Measurements from ENCODE around the gene PIKFYVE. TPM values are rescaled to one million over a fixed set of nuclear protein-coding genes. Genes with fewer than 3 reads are reported as not detected.

The PIKFYVE gene
- polyA plus RNA-seq, 1 donor (not counting 4 experiments of a cell fraction or from before 2014, with no cell fraction given) = 18.4 TPM

- H3K36me3 ChIP-seq (ENCODE audit: control insufficient read depth in 2 of 2, extremely low read depth in 1 of 2, insufficient read depth in 2 of 2, low read length in 2 of 2) = peaks cover 0 to 8% of the 10 kb centered on the region in 2 experiments
- no peak for TF ChIP-seq EZH2 (IDR thresholded peaks at IDR 0.05; ENCODE audit: low read length)
- no peak for TF ChIP-seq CTCF (optimal IDR thresholded peaks at IDR 0.05 in 1 of 3, IDR thresholded peaks at IDR 0.05 in 1 of 3, conservative IDR thresholded peaks at IDR 0.05 in 1 of 3; ENCODE audit: extremely low read depth in 1 of 3, insufficient read depth in 2 of 3, low read length in 3 of 3)
- dilution Hi-C loops (cut with MboI; ENCODE audit: extremely low pct_ligation_motif_present, low sequenced_read_pairs) = no loop called here
These were observed 45.3 kb downstream of the PIKFYVE start for GRCh38 chr2:208311321-208311720.

GRCh38 chr2:208311954-208312353, 45.9 kb downstream of the PIKFYVE start:
- peaks cover 4% of the 10 kb centered on the region for H3K4me1 ChIP-seq (ENCODE audit: control insufficient read depth, extremely low read depth, insufficient read depth, low read length)
- H3K9ac ChIP-seq (ENCODE audit: control insufficient read depth, extremely low read depth, insufficient read depth, low read length) = no peak overlapping the region
- no peak overlapping the region for H3K4me3 ChIP-seq (ENCODE audit: control insufficient read depth in 2 of 3, extremely low read depth in 1 of 3, insufficient read depth in 2 of 3, low read depth in 1 of 3, low read length in 3 of 3)
- TF ChIP-seq EZH2 (IDR thresholded peaks at IDR 0.05; ENCODE audit: low read length) = no peak
- no peak for TF ChIP-seq CTCF (optimal IDR thresholded peaks at IDR 0.05 in 1 of 3, IDR thresholded peaks at IDR 0.05 in 1 of 3, conservative IDR thresholded peaks at IDR 0.05 in 1 of 3; ENCODE audit: extremely low read depth in 1 of 3, insufficient read depth in 2 of 3, low read length in 3 of 3)
- no peaks in the 10 kb centered on the region for H3K27me3 ChIP-seq (ENCODE audit: control insufficient read depth, extremely low read depth, insufficient read depth, low read length)
- no peak overlapping the region for H3K27ac ChIP-seq (ENCODE audit: control insufficient read depth, insufficient read depth, low read length)
- no peaks in the 10 kb centered on the region for H3K9me3 ChIP-seq (ENCODE audit: control insufficient read depth, low read depth, low read length)
- H3K4me2 ChIP-seq (ENCODE audit: control insufficient read depth, extremely low read depth, insufficient read depth, low read depth, low read length) = no peak overlapping the region
- DNase-seq (ENCODE audit: low read depth, low spot score) (no peak), FAIRE-seq (no peak)
- dilution Hi-C loops (cut with MboI; ENCODE audit: extremely low pct_ligation_motif_present, low sequenced_read_pairs) = no loop called here
- no peaks in the 10 kb centered on the region for H3K9me1 ChIP-seq (ENCODE audit: control insufficient read depth, extremely low read depth, insufficient read depth, low read length)
- H3K79me2 ChIP-seq (ENCODE audit: control insufficient read depth, insufficient read depth, low read length) = no peaks in the 10 kb centered on the region
- no peak overlapping the region for H2AFZ ChIP-seq (ENCODE audit: control insufficient read depth, low read length)
- H4K20me1 ChIP-seq (ENCODE audit: control insufficient read depth, extremely low read depth, insufficient read depth, low read length) = no peaks in the 10 kb centered on the region
- peaks cover 0 to 8% of the 10 kb centered on the region in 2 experiments for H3K36me3 ChIP-seq (ENCODE audit: control insufficient read depth in 2 of 2, extremely low read depth in 1 of 2, insufficient read depth in 2 of 2, low read length in 2 of 2)

More at GRCh38 chr2:208311321-208311720, 45.3 kb downstream of the PIKFYVE start:
- H3K27me3 ChIP-seq (ENCODE audit: control insufficient read depth, extremely low read depth, insufficient read depth, low read length) = no peaks in the 10 kb centered on the region
- DNase-seq (ENCODE audit: low read depth, low spot score) (no peak), FAIRE-seq (no peak)
- no peak overlapping the region for H3K27ac ChIP-seq (ENCODE audit: control insufficient read depth, insufficient read depth, low read length)
- H3K4me2 ChIP-seq (ENCODE audit: control insufficient read depth, extremely low read depth, insufficient read depth, low read depth, low read length) = no peak overlapping the region
- H2AFZ ChIP-seq (ENCODE audit: control insufficient read depth, low read length) = no peak overlapping the region
- H3K9ac ChIP-seq (ENCODE audit: control insufficient read depth, extremely low read depth, insufficient read depth, low read length) = no peak overlapping the region
- H3K9me1 ChIP-seq (ENCODE audit: control insufficient read depth, extremely low read depth, insufficient read depth, low read length) = no peaks in the 10 kb centered on the region
- no peaks in the 10 kb centered on the region for H3K79me2 ChIP-seq (ENCODE audit: control insufficient read depth, insufficient read depth, low read length)
- H3K4me1 ChIP-seq (ENCODE audit: control insufficient read depth, extremely low read depth, insufficient read depth, low read length) = peaks cover 4% of the 10 kb centered on the region
- H3K4me3 ChIP-seq (ENCODE audit: control insufficient read depth in 2 of 3, extremely low read depth in 1 of 3, insufficient read depth in 2 of 3, low read depth in 1 of 3, low read length in 3 of 3) = no peak overlapping the region
- H3K9me3 ChIP-seq (ENCODE audit: control insufficient read depth, low read depth, low read length) = no peaks in the 10 kb centered on the region
- H4K20me1 ChIP-seq (ENCODE audit: control insufficient read depth, extremely low read depth, insufficient read depth, low read length) = no peaks in the 10 kb centered on the region
